ENCODE results near the gene RASAL1. TPM values are rescaled to one million over a fixed set of nuclear protein-coding genes. Genes with fewer than 3 reads are reported as not detected.

The RASAL1 gene
- total RNA-seq, 1 experiment from 2014 or later, result 16.0 TPM

DNA sequence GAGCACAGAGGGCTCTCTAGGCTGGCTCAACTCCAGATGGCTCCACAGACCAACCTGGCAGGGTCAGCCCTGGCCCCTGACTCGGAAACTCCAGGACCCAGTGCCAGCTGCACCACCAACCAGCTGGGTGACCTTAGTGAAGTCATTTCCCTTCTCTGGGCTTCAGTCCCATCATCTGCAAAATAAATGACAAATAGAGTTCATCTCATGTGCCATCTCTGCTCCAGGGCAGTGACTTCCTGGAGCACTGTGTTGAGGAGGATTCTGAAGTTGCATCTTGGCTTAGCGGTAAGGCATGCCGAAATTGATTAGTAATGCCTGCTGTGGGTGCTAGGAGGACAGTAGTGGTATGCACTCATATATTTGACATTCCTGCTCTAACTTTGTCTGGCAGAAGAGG is 47.5 kb downstream of the RASAL1 start:
- H2AFZ ChIP-seq (ENCODE audit: low read depth, low read length, poor library complexity, severe bottlenecking), result no peak overlapping the region
- no peaks in the 10 kb centered on the region for H3K9me2 ChIP-seq (ENCODE audit: insufficient read depth)
- H3K27me3 ChIP-seq (ENCODE audit: insufficient read depth, low read length), result no peaks in the 10 kb centered on the region; the same call in 1 of the 2 replicates
- RAD21 ChIA-PET (ENCODE audit: low non-redundant PET in 1 of 2, low total read pairs in 2 of 2, uncharacterized antibody in 2 of 2, unreplicated experiment in 2 of 2), result no interaction called here
- no peak for DNase-seq (ENCODE audit: low read depth, low spot score)
- no peak overlapping the region for H3K27ac ChIP-seq (ENCODE audit: low read depth, low read length)
- ATAC-seq, result no peak
- POLR2A ChIA-PET, result no interaction called here
- BruUV-seq (replicated peaks), result no TSS peak
- CTCF ChIA-PET, result no interaction called here
- no peaks in the 10 kb centered on the region for H3K79me2 ChIP-seq (ENCODE audit: insufficient read depth, low read length)
- H3K4me2 ChIP-seq (ENCODE audit: low read length), result no peak overlapping the region
- no peak overlapping the region for H3K4me3 ChIP-seq (replicated peaks in 1 of 2; ENCODE audit: low read depth in 1 of 2, low read length in 2 of 2)
- no peaks in the 10 kb centered on the region for H4K20me1 ChIP-seq (ENCODE audit: insufficient read depth)
- intact Hi-C loops (cut with micrococcal nuclease), result no loop called here
- H3K4me1 ChIP-seq (ENCODE audit: control insufficient read depth in 1 of 2, insufficient read depth in 2 of 2, low read length in 2 of 2), result peaks cover 2 to 5% of the 10 kb centered on the region in 2 experiments; a peak in 2 of 4 replicates
- TF ChIP-seq, protein P1, sequence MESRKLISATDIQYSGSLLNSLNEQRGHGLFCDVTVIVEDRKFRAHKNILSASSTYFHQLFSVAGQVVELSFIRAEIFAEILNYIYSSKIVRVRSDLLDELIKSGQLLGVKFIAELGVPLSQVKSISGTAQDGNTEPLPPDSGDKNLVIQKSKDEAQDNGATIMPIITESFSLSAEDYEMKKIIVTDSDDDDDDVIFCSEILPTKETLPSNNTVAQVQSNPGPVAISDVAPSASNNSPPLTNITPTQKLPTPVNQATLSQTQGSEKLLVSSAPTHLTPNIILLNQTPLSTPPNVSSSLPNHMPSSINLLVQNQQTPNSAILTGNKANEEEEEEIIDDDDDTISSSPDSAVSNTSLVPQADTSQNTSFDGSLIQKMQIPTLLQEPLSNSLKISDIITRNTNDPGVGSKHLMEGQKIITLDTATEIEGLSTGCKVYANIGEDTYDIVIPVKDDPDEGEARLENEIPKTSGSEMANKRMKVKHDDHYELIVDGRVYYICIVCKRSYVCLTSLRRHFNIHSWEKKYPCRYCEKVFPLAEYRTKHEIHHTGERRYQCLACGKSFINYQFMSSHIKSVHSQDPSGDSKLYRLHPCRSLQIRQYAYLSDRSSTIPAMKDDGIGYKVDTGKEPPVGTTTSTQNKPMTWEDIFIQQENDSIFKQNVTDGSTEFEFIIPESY (IDR thresholded peaks at IDR 0.05; ENCODE audit: extremely low read depth, insufficient replicate concordance, low read length), result no peak
- no peak for TF ChIP-seq ATF3 (IDR thresholded peaks at IDR 0.05)
- TF ChIP-seq ZNF274 (IDR thresholded peaks at IDR 0.05; ENCODE audit: low read depth, low read length), result no peak
- TF ChIP-seq MAX (IDR thresholded peaks at IDR 0.05), result no peak
- no peak for TF ChIP-seq EGR1 (IDR thresholded peaks at IDR 0.05; ENCODE audit: low read depth)
- no peak for TF ChIP-seq ELF1 (IDR thresholded peaks at IDR 0.05; ENCODE audit: borderline replicate concordance, low read depth)
- TF ChIP-seq POLR2AphosphoS5 (IDR thresholded peaks at IDR 0.05; ENCODE audit: low read depth, low read length), result no peak
- H3K9me3 ChIP-seq (ENCODE audit: control insufficient read depth in 1 of 2, insufficient read depth in 1 of 2, low read depth in 1 of 2, low read length in 2 of 2), result no peaks in the 10 kb centered on the region
- no peaks in the 10 kb centered on the region for H3K36me3 ChIP-seq (ENCODE audit: control insufficient read depth in 1 of 2, insufficient read depth in 2 of 2, low read length in 2 of 2)
- H3K9ac ChIP-seq (ENCODE audit: low read length), result no peak overlapping the region

GRCh38 chr12:113087193-113087592 is 48.4 kb downstream of the RASAL1 start:
- no TSS peak for BruUV-seq (replicated peaks)
- ChIA-PET CTCF (no interaction called here), POLR2A (no interaction called here), RAD21 (ENCODE audit: low non-redundant PET in 1 of 2, low total read pairs in 2 of 2, uncharacterized antibody in 2 of 2, unreplicated experiment in 2 of 2) (no interaction called here)
- Histone ChIP-seq H3K9ac (ENCODE audit: low read length) (no peak overlapping the region), H3K27ac (ENCODE audit: low read depth, low read length) (no peak overlapping the region), H3K27me3 (ENCODE audit: insufficient read depth, low read length) (no peaks in the 10 kb centered on the region; the same call in 1 of the 2 replicates), H3K79me2 (ENCODE audit: insufficient read depth, low read length) (no peaks in the 10 kb centered on the region), H3K4me3 (replicated peaks in 1 of 2; ENCODE audit: low read depth in 1 of 2, low read length in 2 of 2) (no peak overlapping the region), H3K9me2 (ENCODE audit: insufficient read depth) (no peaks in the 10 kb centered on the region), H4K20me1 (ENCODE audit: insufficient read depth) (no peaks in the 10 kb centered on the region), H3K36me3 (ENCODE audit: control insufficient read depth in 1 of 2, insufficient read depth in 2 of 2, low read length in 2 of 2) (no peaks in the 10 kb centered on the region), H3K9me3 (ENCODE audit: control insufficient read depth in 1 of 2, insufficient read depth in 1 of 2, low read depth in 1 of 2, low read length in 2 of 2) (no peaks in the 10 kb centered on the region), H2AFZ (ENCODE audit: low read depth, low read length, poor library complexity, severe bottlenecking) (no peak overlapping the region), H3K4me1 (ENCODE audit: control insufficient read depth in 1 of 2, insufficient read depth in 2 of 2, low read length in 2 of 2) (no peaks in the 10 kb centered on the region), H3K4me2 (ENCODE audit: low read length) (no peak overlapping the region)
- DNase-seq (ENCODE audit: low read depth, low spot score) (no peak), ATAC-seq (no peak)
- intact Hi-C loops (cut with micrococcal nuclease), result no loop called here
- TF ChIP-seq TCF7L2 (IDR thresholded peaks at IDR 0.05; ENCODE audit: borderline replicate concordance, extremely low read depth, insufficient read depth, insufficient read length) (no peak), RAD21 (IDR thresholded peaks at IDR 0.05; ENCODE audit: low read depth) (no peak), JUND (IDR thresholded peaks at IDR 0.05) (no peak), EZH2 (IDR thresholded peaks at IDR 0.05) (no peak), FOSL1 (IDR thresholded peaks at IDR 0.05; ENCODE audit: low read depth) (no peak), YY1 (IDR thresholded peaks at IDR 0.05; ENCODE audit: extremely low read depth, insufficient replicate concordance, low read depth, low read length) (no peak)
- TF ChIP-seq, protein P1 (IDR thresholded peaks at IDR 0.05; ENCODE audit: extremely low read depth, insufficient replicate concordance, low read length), result no peak
- TF ChIP-seq, protein P2, sequence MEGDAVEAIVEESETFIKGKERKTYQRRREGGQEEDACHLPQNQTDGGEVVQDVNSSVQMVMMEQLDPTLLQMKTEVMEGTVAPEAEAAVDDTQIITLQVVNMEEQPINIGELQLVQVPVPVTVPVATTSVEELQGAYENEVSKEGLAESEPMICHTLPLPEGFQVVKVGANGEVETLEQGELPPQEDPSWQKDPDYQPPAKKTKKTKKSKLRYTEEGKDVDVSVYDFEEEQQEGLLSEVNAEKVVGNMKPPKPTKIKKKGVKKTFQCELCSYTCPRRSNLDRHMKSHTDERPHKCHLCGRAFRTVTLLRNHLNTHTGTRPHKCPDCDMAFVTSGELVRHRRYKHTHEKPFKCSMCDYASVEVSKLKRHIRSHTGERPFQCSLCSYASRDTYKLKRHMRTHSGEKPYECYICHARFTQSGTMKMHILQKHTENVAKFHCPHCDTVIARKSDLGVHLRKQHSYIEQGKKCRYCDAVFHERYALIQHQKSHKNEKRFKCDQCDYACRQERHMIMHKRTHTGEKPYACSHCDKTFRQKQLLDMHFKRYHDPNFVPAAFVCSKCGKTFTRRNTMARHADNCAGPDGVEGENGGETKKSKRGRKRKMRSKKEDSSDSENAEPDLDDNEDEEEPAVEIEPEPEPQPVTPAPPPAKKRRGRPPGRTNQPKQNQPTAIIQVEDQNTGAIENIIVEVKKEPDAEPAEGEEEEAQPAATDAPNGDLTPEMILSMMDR (IDR thresholded peaks at IDR 0.05 in 2 of 3, conservative IDR thresholded peaks at IDR 0.05 in 1 of 3; ENCODE audit: borderline replicate concordance in 1 of 3, insufficient read depth in 1 of 3, low read depth in 2 of 3, low read length in 2 of 3), result no peak
